GM04504 (cell line): ENCODE results near the gene STEAP3.

Experiments
- DNase-seq: peaks from one replicate; pipeline ENCODE4 v3.0.0-alpha.2; 2012; ENCODE audit warnings: low read depth

Gene STEAP3

GRCh38 chr2:119292226-119292625 lies 68.6 kb downstream of the STEAP3 start:
- no peak for DNase-seq

- no peak for DNase-seq
These were observed 69.6 kb downstream of the STEAP3 start for GRCh38 chr2:119293254-119293653.

GRCh38 chr2:119293900-119294299 lies 70.3 kb downstream of the STEAP3 start:
- no peak for DNase-seq

GRCh38 chr2:119294671-119295070 lies 71.0 kb downstream of the STEAP3 start:
- no peak for DNase-seq

- DNase-seq: no peak
These were observed 72.2 kb downstream of the STEAP3 start for GRCh38 chr2:119295688-119296375.

GRCh38 chr2:119301413-119301812 lies 77.8 kb downstream of the STEAP3 start:
- no peak for DNase-seq

GRCh38 chr2:119304847-119305246 lies 81.2 kb downstream of the STEAP3 start:
- DNase-seq: no peak

- no peak for DNase-seq
These were observed 82.0 kb downstream of the STEAP3 start for GRCh38 chr2:119305497-119306195.

- no peak for DNase-seq
These were observed 82.6 kb downstream of the STEAP3 start for GRCh38 chr2:119306196-119306590.

- DNase-seq: no peak
These were observed 83.9 kb downstream of the STEAP3 start for GRCh38 chr2:119307419-119308140.

GRCh38 chr2:119308793-119309330 lies 85.2 kb downstream of the STEAP3 start:
- no peak for DNase-seq

GRCh38 chr2:119311371-119311770 lies 87.7 kb downstream of the STEAP3 start:
- DNase-seq: no peak

- no peak for DNase-seq
These were observed 88.2 kb downstream of the STEAP3 start for GRCh38 chr2:119311831-119312230.
